Thyroid gland (tissue), 4 donors: ENCODE results near the gene KRT86.

ENCODE experiments used
- CTCF ChIP-seq, 6 experiments: fragments of 200-600 bp in 3 of 6; fragments of 450-650 bp in 3 of 6; sonication (generic) in 3 of 6; IDR thresholded peaks; one replicate each; pipeline ENCODE4 v1.5.1; 2016 to 2019; ENCODE audit warnings: antibody characterized with exemption in 6 of 6, mild to moderate bottlenecking in 2 of 6, inconsistent platforms in 1 of 6, moderate library complexity in 1 of 6
- POLR2A ChIP-seq, 2 donors: fragments of 450-650 bp; IDR thresholded peaks; one replicate each; pipeline ENCODE4 v1.6.1; 2017; ENCODE audit warnings: antibody characterized with exemption in 2 of 2, mild to moderate bottlenecking in 2 of 2, moderate library complexity in 1 of 2

GRCh38 chr12:52352951-52353350, 78.5 kb downstream of the KRT86 start:
- TF ChIP-seq CTCF (IDR thresholded peaks at IDR 0.05) (no peak), POLR2A (IDR thresholded peaks at IDR 0.05) (no peak)
